H1 (cell line): ENCODE measurements around the gene NID2.

Experiments
- BRCA1 ChIP-seq: IDR thresholded peaks from 2 replicates; pipeline ENCODE4 v1.6.1; 2012; ENCODE audit warnings: low read depth, low read length, improper control_type of control experiment
- EP300 ChIP-seq, 2 experiments: IDR thresholded peaks; 1 replicate in 1 of 2; 2 replicates in 1 of 2; pipeline ENCODE4 v1.6.1; 2011 to 2012; ENCODE audit warnings: low read depth in 2 of 2, low read length in 2 of 2, mild to moderate bottlenecking in 2 of 2, borderline replicate concordance in 1 of 2, inconsistent platforms in 1 of 2, moderate library complexity in 1 of 2
- EZH2 ChIP-seq: fragments of 200-600 bp; sonication (generic); IDR thresholded peaks from 2 replicates; pipeline ENCODE4 v1.7.1; 2012; ENCODE audit warnings: low read depth, mild to moderate bottlenecking, moderate library complexity, low read length, inconsistent platforms; ENCODE audit not compliant: severe bottlenecking
- HDAC2 ChIP-seq, 2 experiments: fragments of 300-600 bp in 1 of 2; sonication (generic) in 1 of 2; IDR thresholded peaks; 2 replicates each; pipeline ENCODE4 v1.6.1; 2011 to 2012; ENCODE audit warnings: low read depth in 2 of 2, low read length in 2 of 2, mild to moderate bottlenecking in 2 of 2, moderate library complexity in 2 of 2, borderline replicate concordance in 1 of 2, inconsistent platforms in 1 of 2
- KDM5A ChIP-seq: fragments of 200-600 bp; IDR thresholded peaks from 2 replicates; pipeline ENCODE4 v1.7.1; 2012; ENCODE audit warnings: mild to moderate bottlenecking, low read length, inconsistent platforms, mixed read lengths
- MAFK ChIP-seq: IDR thresholded peaks from 2 replicates; pipeline ENCODE4 v1.6.1; 2012; ENCODE audit warnings: low read depth, mild to moderate bottlenecking, improper control_type of control experiment, low read length
- NRF1 ChIP-seq: IDR thresholded peaks from 2 replicates; pipeline ENCODE4 v1.6.1; 2011; ENCODE audit warnings: mild to moderate bottlenecking, low read depth, low read length, improper control_type of control experiment
- POLR2A ChIP-seq, 2 experiments: IDR thresholded peaks; 1 replicate in 1 of 2; 2 replicates in 1 of 2; pipeline ENCODE4 v1.6.1; 2011; ENCODE audit warnings: low read depth in 2 of 2, low read length in 2 of 2, mild to moderate bottlenecking in 2 of 2; ENCODE audit errors: control extremely low read depth in 1 of 2
- POLR2AphosphoS5 ChIP-seq: IDR thresholded peaks from 2 replicates; pipeline ENCODE4 v1.6.1; 2011; ENCODE audit warnings: low read depth, low read length
- RFX5 ChIP-seq: IDR thresholded peaks from 2 replicates; pipeline ENCODE4 v1.6.1; 2011; ENCODE audit warnings: low read depth, low read length, improper control_type of control experiment, borderline replicate concordance
- USF2 ChIP-seq: IDR thresholded peaks from 2 replicates; pipeline ENCODE4 v1.6.1; 2011; ENCODE audit warnings: low read length, improper control_type of control experiment
- TF ChIP-seq, protein P1 (sequence below): IDR thresholded peaks from 2 replicates; pipeline ENCODE4 v1.6.1; 2011; ENCODE audit warnings: low read depth, mild to moderate bottlenecking, low read length; ENCODE audit not compliant: insufficient read depth
- TF ChIP-seq, protein P2 (sequence below), 3 experiments: IDR thresholded peaks; 1 replicate in 2 of 3; 2 replicates in 1 of 3; pipeline versions ENCODE4 v1.5.1 to v1.6.1; 2011; ENCODE audit warnings: low read length in 3 of 3, mild to moderate bottlenecking in 3 of 3, inconsistent platforms in 2 of 3, low read depth in 1 of 3, moderate library complexity in 1 of 3; ENCODE audit not compliant: insufficient read depth in 1 of 3; ENCODE audit errors: control extremely low read depth in 1 of 3
- TF ChIP-seq, protein P3 (sequence below): IDR thresholded peaks from 2 replicates; pipeline ENCODE4 v1.6.1; 2012; ENCODE audit warnings: low read length, inconsistent platforms

GRCh38 chr14:51977075-51977474 is 91.8 kb downstream of the NID2 start:
- no peak for TF ChIP-seq MAFK
- no peak for TF ChIP-seq POLR2A (IDR thresholded peaks at IDR 0.05; ENCODE audit: control extremely low read depth in 1 of 2, low read depth in 2 of 2, low read length in 2 of 2)
- TF ChIP-seq USF2: no peak
- TF ChIP-seq POLR2AphosphoS5: no peak
- TF ChIP-seq, protein P1, sequence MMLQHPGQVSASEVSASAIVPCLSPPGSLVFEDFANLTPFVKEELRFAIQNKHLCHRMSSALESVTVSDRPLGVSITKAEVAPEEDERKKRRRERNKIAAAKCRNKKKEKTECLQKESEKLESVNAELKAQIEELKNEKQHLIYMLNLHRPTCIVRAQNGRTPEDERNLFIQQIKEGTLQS: no peak
- TF ChIP-seq EP300 (IDR thresholded peaks at IDR 0.05; ENCODE audit: borderline replicate concordance in 1 of 2, low read depth in 2 of 2, low read length in 2 of 2): no peak
- TF ChIP-seq EZH2: no peak
- TF ChIP-seq, protein P2, sequence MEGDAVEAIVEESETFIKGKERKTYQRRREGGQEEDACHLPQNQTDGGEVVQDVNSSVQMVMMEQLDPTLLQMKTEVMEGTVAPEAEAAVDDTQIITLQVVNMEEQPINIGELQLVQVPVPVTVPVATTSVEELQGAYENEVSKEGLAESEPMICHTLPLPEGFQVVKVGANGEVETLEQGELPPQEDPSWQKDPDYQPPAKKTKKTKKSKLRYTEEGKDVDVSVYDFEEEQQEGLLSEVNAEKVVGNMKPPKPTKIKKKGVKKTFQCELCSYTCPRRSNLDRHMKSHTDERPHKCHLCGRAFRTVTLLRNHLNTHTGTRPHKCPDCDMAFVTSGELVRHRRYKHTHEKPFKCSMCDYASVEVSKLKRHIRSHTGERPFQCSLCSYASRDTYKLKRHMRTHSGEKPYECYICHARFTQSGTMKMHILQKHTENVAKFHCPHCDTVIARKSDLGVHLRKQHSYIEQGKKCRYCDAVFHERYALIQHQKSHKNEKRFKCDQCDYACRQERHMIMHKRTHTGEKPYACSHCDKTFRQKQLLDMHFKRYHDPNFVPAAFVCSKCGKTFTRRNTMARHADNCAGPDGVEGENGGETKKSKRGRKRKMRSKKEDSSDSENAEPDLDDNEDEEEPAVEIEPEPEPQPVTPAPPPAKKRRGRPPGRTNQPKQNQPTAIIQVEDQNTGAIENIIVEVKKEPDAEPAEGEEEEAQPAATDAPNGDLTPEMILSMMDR (IDR thresholded peaks at IDR 0.05; ENCODE audit: control extremely low read depth in 1 of 3, insufficient read depth in 1 of 3, low read depth in 1 of 3, low read length in 3 of 3): no peak
- TF ChIP-seq HDAC2 (IDR thresholded peaks at IDR 0.05; ENCODE audit: borderline replicate concordance in 1 of 2, low read depth in 2 of 2, low read length in 2 of 2): no peak
- TF ChIP-seq, protein P3, sequence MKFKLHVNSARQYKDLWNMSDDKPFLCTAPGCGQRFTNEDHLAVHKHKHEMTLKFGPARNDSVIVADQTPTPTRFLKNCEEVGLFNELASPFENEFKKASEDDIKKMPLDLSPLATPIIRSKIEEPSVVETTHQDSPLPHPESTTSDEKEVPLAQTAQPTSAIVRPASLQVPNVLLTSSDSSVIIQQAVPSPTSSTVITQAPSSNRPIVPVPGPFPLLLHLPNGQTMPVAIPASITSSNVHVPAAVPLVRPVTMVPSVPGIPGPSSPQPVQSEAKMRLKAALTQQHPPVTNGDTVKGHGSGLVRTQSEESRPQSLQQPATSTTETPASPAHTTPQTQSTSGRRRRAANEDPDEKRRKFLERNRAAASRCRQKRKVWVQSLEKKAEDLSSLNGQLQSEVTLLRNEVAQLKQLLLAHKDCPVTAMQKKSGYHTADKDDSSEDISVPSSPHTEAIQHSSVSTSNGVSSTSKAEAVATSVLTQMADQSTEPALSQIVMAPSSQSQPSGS: no peak
- TF ChIP-seq RFX5: no peak
- TF ChIP-seq KDM5A: no peak
- TF ChIP-seq NRF1: no peak
- no peak for TF ChIP-seq BRCA1
